GM21529 (cell line): ENCODE measurements around the gene PDE9A.
"Not testable (repeated sequence)": the region's sequence is repeated elsewhere in the genome, so short reads cannot be mapped to it uniquely, and the experiment has no call there.

Source experiments
- ATAC-seq: cut with Tn5 transposase; IDR thresholded peaks from one replicate; pipeline ENCODE4 v1.9.1; 2021; ENCODE audit not compliant: unreplicated experiment

Gene PDE9A

DNA sequence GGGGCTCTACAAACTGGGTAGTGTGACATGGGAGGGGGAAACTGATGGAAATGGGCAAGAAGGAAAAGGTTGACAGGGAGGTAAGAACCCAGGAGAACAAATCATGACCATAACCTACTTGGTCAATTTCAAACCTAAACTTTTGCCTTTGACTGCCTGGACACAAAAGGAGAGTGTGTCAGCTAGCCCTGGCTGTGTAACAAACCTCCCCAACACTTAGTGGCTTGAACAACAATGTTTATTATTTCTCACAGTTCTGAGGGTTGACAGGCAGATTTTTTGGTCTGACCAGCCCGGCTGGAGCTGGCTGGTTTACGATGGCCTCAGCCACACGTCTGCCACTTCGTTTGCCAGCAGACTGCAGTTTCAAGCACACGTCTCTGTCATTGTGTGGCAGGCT is 133.5 kb downstream of the PDE9A start:
- no peak for ATAC-seq

GRCh38 chr21:42787613-42788012 is 134.2 kb downstream of the PDE9A start:
- ATAC-seq = no peak

- no peak for ATAC-seq
Measured at GRCh38 chr21:42790520-42791065, 137.2 kb downstream of the PDE9A start.

- no peak for ATAC-seq
Measured at GRCh38 chr21:42793774-42794173, 140.4 kb downstream of the PDE9A start.

GRCh38 chr21:42794551-42794950 is 141.1 kb downstream of the PDE9A start:
- no peak for ATAC-seq

DNA sequence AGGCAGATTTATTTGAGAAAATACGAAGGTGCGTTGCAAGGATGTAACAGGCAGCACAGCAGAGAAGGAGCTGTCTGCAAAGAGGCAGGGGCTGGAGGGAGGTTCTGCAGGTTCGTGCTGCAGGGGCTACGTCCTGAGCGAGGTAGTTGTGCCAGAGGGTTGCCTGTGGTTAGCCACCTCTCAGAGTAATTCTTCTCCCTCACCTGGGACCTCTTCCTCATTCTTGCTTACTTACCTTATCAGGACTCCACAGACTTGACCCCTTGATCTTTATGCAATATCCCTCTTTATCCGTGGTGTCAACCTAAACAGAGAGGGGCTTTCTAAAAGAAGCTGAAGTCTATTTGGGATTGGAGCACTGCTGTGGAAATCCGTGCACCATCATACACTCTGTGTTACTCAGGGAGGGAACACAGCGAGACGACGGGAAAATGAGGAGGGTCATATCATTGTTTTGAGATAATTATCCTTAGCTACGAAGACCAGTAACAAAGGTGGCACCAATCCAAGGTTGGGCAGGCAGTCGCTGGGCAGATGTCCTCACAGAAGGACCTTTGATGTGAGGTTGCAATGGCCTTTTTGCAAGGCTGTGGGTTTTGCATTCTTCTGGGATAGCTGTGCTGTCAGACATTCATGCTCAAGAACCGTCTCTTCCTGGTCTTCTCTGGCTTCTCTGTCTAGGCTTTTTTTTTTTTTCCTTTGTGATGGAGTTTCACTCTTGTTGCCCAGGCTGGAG is 143.1 kb downstream of the PDE9A start:
- ATAC-seq = no peak

GRCh38 chr21:42797522-42797921 is 144.1 kb downstream of the PDE9A start:
- no peak for ATAC-seq

GRCh38 chr21:42798106-42798505 is 144.7 kb downstream of the PDE9A start:
- ATAC-seq = no peak

- ATAC-seq = no peak
Measured at GRCh38 chr21:42799516-42799915, 146.1 kb downstream of the PDE9A start.

- no peak for ATAC-seq
Measured at GRCh38 chr21:42799948-42800347, 146.5 kb downstream of the PDE9A start.

- ATAC-seq = not testable (repeated sequence)
Measured at GRCh38 chr21:42801616-42802015, 148.2 kb downstream of the PDE9A start.

DNA sequence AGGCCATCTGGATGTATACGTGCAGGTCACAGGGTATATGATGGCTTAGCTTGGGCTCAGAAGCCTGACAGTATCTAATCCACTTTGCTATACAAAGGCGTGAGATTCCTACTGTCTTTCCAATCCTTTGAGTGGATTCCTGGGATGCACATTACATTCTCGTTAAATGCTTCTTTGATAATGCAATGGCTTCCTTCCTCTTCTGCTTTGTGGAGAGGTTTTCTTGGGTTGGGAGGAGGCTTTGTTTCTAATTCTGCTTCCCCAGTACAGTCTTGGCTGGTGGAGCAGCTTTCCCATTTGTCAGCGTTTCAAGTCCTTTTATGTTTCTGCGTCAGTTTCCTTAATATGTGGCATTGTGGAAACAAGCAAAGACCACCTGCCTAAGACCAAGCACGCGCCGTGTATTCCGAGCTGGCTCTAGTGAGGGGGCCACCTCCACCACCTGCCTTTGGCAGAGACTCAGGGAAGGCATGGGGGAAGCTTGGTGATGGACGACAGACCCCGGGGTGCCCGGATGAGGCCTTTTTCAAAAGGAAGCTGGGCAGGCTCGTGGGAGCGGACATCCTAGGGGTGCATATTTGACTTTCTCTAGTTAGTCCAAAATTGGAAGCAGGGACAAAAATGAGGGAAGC is 153.2 kb downstream of the PDE9A start:
- no peak for ATAC-seq

- not testable (repeated sequence) for ATAC-seq
Measured at GRCh38 chr21:42807293-42807895, 154.0 kb downstream of the PDE9A start.

GRCh38 chr21:42807938-42808613 is 154.7 kb downstream of the PDE9A start:
- no peak for ATAC-seq

DNA sequence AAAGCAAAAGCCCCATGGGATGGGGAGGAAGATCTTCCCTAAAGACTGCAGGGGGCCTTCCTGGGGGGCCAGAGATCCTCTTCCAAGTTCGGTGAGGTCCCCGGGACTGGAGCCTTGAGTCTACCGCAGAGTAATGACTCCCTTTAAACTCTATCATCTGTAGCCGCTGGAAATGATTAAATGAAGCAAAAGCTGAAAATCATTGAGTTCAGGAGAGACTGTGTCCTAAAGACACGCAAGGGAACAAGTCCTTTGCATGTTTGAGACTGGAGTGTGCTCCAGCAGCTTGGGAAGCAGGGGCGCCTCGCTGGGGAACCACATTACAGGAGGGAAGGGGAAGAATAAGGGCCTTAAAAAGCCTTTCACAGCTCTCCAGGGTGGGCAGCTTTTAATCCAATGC is 155.8 kb downstream of the PDE9A start:
- no peak for ATAC-seq

DNA sequence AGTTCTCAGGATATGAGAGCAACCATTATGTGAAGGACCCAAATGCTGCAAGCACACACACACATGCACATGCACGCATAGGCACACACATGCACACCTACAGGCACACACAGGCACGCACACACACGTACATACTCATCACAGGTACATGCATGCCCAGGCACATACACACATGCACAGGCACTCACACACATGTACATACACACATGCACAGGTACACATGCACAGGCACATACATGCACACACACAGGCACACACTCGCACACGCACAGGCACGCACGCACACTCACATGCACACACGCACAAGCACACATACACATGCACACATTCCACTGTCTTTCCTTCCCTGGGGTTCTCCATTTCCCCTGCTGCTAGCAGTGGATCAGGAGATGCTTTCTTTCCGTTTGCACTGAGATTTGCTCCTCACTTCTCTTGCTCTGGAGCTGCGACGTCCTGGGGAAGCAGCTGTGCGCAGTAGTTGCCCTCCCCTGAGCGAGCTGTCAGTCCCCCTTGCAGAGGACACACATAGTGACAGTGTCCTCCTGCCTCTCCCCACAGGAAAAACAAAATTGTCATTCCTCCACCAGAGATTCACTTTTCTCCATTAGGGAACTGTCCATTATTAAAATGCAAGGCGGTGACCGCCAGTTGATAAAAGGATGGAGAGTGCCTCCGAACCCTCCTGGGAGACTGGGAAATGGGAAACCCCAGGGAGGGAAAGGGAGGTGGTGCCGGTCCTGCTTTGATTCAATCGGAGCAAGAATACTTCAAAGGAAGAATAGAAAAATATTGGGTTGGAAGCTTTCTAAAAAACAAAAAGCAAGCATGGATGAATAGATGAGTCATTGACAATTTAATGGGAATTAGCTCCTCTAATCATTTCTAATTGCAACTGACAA is 156.4 kb downstream of the PDE9A start:
- ATAC-seq = no peak

- no peak for ATAC-seq
Measured at GRCh38 chr21:42811960-42812359, 158.5 kb downstream of the PDE9A start.

GRCh38 chr21:42812528-42813241 is 159.3 kb downstream of the PDE9A start:
- ATAC-seq = not testable (repeated sequence)

DNA sequence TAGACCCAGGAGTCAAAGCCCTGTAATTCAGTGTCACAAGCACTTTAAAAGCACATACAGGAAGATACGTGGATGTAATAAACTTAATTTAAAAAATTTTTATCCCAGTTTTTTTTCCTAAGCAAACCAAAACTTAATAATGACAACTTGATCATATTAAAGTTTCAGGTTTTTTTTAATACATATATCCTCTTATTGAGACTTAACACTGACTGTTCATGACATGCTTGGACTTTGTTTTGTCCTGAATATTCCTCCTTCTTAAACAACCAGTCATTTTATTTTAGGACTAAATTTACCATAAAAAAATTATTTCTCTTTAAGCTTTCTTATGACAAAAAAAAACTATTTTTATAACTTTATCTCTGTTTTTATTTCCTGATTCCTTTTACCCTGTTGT is 161.8 kb downstream of the PDE9A start:
- no peak for ATAC-seq

- no peak for ATAC-seq
Measured at GRCh38 chr21:42818328-42818749, 164.9 kb downstream of the PDE9A start.
